NCI-H2029 treated with DMSO at 0.1 percent for 48 hours (cell line): ENCODE data around the gene SLX4IP.

ENCODE experiments used
- DNase-seq: peaks from one replicate; lab custom pipeline; 2025; lab: John Stamatoyannopoulos, UW

Gene SLX4IP

DNA sequence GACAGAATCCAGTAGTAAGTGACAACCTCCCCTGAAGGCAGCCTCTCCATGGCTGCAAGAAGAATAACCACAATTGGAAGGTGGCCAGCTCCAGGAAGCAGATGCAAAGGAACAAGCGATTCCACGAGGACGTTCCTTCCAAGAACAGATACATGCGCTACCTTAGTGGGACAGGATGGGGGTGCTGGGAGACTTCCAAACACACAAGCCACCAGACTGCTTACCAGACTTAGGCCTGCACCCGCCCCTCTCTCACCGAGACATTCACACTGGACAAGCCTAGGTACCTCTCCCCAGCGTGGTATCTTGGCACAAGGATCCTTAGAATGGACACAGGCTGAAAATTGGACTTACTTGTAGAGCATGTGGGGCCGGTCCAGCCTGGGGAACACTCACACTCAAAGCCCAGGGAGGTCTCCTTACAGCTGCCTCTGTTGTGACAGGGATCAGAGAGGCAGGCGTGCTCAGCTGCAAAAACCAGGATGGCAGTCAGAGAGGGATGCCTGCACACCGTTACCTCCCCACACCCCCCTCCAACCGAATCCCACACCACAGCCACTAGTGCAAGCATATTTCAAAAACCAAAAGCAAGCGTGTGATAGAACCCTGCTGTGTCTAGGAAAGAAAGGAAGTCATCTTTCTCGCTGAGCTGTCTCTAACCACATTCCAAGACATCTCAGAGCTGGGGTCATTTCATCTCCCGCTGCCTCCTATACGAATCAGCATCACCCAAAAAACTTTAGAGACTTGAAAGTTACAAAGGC, 216.3 kb downstream of the SLX4IP start:
- DNase-seq: no peak

DNA sequence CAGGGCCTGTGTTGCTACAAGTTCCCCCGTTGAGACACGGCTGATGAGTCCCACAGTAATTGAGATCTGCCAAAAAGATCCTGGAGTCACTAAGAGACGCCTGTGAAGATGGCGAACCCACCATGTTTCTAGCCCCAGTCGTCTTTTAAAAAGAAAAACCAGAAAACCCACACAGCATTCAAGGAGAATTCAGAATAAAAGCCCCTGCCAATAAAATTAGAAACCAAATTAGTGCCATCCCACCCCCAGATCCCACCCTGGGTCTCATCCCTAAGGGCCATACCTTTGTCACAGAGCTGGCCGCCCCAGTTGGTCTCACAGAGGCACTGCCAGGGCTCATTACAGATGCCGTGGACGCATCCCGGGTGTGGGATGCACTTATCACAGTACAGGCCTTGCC, 217.1 kb downstream of the SLX4IP start:
- DNase-seq: no peak

DNA sequence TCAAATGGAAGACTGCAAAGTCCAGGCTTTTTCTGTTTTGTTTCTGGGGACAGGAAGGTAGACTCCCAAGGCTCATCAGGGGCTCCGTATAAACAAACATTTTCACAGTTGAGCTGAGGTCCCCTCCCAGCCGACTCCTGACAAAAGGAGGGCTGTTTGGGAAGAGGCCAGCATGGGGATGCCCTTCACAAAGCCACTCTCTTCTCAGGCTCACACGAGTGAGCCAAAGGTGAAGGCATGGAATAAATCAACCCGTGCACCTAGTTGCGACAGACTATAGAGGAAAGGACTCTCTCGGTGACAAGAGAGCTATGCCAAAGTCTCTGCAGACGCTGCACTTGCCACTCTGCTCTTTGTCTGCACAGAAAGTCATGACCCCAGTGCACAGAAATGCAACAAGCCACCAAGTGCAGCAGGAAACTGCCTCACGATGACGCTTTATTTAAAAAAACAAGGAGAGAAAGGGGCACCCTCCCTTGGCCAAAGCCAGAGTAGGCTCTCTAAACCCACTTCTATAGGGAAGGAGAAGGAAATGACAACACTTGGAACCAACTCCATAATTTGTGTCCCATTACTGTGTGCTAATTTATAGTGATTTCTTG, 217.7 kb downstream of the SLX4IP start:
- DNase-seq: no peak

DNA sequence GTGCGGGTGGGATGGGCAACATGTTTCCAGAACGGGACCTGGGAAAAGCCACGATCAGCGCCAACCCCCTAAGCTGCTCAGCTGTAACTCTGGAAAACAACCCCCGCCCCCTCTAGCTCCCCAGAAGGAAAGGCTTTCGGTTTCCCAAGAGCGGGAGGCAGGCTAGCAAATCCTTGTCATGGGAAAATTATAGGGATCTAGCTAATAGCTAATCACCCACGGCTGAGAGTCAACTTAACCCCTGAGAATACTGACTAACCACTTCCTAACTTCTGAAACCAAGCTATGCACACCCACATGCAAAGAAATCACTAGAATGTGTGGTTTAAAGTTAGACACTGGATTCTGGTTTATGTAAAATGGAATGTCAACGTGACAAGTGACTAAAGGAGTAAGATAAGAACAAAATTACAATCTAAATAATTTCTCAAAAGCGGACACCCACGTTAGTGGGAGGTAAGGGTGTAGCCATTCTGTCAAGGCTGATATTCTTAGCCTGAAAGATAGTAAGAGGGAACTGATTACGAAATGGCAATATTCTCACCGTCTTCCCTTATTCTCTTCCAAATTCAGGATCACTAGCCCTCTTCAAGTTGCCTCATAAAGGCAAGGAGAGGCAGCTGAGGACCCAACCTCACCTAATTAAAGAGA, 218.6 kb downstream of the SLX4IP start:
- DNase-seq: no peak

DNA sequence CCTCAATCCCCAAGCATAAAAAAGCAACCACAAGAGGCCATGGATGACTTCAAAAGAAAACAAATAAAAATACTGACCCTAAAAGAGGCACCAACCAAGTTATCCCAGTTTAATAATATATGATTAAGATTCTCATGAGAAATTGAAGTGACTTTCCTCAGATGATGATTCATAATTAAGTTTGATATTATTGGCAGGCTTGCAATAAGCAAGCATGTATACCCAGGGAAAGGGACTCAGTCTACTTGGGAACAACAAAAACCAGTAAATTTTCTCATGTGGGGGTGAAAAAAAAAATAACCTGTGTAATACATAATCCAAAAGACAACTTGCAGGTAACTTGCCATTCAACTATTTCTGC, 219.1 kb downstream of the SLX4IP start:
- DNase-seq: no peak

DNA sequence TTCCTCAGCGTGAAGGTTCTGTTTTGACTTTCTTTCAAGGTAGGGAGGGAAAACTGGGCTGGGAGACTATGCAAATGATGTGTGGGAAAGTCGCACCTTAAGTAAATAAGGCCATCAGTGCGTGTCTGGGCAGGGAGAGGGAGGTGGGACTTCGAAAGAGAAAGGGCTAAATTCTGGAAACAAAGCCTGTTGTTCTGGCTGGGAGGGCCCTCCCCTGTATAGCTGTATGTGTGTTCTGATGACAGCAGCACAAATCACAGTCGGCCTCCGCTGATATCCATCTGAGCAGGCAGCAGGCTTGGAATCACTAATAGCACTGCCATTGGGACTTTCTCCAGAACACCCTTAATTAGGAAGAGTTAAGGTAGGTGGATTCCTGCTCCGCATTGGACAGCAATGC, 219.5 kb downstream of the SLX4IP start:
- DNase-seq: no peak

DNA sequence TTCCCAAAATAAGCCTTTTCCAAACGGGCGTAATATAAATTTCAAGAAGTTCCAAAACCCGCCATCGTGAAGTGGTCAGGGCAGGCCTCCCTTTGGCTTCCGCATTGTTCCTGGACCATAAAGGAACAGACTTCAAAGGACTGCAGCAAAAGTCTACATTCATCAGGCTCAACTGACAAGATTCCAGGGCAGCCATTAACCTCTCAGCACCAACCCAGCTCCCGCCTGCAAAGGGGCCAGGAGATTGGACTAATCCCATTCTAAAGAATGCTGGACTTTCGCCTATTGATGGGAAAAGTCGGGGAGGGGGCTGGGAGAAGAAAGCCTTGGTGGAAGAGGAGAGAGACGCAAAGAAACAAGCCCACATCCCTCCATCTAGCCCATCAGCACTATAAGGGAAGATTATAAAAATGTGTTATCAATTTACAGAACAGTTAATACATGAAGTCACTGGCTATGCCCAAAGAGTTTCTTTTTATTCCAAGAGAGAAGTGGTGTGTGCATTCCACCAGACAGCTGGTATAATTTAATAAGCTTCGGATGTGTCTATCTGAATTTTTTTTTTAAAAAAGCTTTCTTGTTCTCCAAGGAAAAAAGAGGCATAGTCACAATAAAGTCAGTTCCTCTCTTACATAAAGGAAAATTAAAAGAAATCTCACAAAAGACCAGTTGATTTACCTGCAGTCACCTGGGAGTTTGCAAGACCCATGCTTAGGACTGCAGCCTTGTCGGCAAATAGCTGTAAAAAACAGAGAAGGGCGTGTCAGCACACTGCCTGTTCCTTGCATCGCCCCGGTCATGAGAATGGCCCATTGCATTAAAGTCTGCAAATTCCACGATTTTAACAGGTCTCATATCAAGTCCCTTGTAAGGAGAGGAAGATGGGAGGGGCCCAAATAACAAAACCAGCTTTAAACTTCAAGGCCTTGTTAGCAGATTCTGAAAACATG, 220.9 kb downstream of the SLX4IP start:
- no peak for DNase-seq

DNA sequence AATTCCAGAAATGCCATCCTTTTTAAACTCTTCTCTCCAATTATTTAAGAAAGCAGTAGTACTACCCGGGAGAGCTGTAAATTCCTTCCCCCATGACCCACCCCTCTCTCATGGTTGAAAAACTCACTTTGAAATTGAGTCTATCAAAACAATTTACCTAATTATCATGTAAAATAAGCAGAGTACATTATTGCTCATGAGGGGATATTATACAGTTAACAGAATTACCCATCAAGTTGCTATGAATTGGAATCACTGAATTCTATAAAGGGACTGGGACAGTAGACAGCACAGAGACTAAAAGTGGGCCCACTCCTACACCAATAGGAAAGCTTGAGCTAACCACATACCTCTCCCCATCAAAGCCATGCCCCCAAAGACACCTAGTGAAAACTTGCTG, 222.3 kb downstream of the SLX4IP start:
- no peak for DNase-seq

DNA sequence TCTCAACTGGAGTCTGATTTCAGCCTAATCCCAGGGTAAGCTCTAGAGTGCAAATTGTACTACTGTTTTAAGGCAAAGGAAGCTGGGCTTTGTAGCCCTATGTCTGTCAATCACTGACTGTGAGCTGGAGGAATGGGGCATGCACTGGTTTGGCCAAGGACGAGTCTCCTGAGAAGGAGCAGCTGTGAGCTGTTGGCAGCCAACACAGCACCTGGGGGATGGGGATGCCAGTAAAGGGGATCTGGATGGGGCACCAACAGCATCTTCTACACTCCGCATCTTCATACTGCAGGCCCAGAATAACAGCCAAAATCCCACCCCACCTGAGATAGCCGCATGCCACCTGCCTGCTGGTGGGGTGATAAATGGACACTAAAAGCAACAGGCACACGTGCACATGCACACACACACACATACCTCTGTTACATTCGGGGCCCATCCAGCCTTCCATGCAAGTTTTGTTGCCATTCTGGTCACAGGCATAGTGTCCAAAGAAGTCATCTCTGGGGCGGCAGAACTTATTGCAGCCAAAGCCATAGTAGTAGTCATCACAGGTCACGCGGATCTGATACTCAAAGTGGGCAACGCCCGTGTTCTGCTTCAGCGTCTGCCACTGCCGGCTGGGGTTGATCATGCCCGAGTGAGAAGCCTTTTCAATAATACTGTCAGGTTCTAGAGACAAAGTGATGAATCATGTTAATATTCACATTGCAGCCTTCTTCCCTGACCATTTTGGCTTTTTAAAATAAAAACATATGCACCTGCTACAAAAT, 223.1 kb downstream of the SLX4IP start:
- DNase-seq: no peak

DNA sequence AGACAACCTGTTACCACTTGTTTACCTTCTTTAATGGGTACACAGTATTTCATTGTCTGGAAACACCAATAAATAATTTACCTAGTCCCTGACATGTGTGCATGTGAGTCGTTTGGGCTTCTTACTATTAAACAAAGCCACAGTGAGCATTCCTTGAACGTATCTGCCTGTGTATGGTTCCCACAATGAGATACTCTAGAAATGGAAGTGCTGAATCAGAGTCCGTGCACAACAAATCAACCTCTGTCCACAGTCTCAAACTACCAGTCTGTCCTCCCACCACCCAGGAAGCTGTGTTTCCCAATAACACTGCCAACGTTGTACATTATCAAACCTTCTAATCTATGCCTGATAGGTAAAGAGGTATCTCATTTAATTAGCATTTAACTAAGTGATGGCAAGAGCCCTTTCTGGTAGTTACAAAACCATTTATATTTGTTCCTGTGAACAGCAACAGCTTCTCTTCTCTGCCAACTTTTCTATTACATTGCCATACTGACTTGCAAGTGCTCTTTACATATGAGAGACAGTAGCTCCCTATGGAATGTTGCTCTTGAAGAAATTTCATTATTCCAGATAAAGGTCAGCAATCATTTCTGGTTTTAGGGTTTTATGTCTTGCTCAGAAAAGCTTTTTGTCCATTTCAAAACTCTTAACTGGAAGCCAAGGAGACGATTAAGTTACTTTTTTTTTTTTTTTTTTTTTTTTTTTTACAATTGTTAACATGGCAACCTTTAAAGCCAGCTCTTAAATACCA, 223.9 kb downstream of the SLX4IP start:
- no peak for DNase-seq

DNA sequence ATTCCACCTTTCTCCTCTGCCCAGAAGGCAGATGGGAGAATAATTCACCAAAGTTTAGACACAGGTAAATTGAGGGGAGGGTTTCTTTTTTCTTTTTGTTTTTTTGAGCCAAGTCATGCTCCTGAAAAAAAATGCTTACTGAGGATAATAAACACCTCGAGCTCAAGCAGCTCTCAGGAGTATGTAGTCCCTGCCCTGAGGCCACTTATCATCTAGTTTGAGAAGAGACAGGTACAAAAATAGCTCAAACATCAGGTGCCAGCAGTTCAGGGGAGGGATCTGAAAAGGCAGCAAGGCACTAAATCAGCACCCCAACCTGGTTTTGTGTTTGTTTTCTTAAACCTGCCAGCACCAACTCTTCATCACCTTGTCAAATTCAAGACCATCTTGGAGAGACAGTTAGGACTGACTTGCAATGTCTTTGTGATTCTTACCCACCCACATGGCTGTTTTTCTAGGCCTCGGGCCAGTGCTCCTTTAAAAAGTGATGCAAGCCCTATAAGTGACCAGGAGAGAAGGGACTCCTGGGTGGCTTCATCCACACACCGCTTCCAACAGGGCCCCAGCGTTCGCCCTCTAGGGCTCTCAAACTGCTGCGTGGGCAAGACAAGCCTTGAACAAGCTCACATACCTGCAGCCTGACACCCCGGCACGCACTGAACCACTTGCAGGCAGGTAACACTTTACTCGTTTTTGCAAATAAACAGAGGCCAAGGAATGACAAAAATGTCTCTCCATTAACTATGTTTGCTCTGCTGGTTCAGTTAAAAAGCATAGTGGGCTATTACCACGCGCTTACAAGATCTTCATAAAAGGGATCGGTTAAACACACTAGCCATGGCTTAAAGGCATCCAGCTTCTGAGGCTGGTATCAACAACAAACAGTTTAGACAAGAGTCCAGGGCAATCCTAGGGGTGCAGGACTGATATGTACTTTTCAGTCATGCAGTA, 224.8 kb downstream of the SLX4IP start:
- no peak for DNase-seq

DNA sequence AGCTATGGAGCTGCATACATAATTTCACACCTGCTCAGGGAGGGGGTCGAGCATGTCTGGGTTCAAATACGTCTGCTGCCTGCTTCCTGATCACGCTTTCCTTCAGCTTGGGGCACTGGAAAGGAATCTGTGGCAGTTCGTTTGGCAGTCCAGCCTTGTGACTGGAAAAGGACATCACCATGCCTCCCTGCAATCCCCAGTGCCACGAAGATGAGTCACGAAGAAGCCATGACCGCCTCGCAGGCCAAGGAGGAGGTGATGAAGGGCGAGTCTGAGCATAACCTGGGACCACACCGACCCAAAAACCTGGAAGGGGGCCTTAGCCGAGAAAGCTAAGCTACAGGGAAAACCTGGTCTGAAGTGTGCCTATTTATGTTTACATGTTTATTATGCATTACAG, 225.6 kb downstream of the SLX4IP start:
- DNase-seq: no peak

DNA sequence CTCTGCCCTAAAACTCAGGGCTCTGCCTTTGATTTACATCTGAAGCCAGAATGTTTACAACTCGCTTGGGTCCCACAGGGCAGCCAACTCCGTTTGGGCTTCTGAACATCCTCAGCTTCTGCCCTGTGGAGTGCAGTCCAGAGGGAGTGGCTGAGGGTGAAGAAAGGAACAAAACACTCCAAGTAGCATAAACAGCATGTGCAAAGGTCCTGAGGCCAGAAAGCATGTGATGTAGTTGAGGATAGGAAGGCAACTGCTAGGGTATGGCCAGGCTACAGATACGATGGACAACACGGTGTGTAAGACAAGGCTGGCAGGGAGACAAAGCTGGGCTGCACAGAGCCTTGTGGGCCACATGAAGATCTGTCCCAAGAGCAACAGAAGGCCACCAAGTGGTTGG, 226.2 kb downstream of the SLX4IP start:
- DNase-seq: no peak

DNA sequence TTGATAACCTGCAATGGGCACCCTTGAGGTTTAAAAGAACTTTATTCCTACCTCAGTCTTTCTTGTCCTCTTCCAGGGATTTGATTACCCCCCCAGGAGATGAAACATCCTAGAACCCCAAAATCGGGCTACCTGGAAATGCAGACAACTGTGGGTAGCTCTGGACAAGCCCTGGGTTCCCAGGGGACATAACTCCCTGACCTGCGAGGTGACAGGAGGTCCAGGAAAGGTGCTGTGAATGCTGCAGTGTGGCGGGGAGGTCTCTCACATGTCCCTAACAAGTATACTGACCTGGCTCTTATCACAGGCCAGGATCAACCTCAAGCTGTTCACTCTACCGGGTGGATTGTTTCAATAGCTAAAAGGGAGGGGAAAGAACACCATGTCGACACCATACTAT, 227.0 kb downstream of the SLX4IP start:
- no peak for DNase-seq

DNA sequence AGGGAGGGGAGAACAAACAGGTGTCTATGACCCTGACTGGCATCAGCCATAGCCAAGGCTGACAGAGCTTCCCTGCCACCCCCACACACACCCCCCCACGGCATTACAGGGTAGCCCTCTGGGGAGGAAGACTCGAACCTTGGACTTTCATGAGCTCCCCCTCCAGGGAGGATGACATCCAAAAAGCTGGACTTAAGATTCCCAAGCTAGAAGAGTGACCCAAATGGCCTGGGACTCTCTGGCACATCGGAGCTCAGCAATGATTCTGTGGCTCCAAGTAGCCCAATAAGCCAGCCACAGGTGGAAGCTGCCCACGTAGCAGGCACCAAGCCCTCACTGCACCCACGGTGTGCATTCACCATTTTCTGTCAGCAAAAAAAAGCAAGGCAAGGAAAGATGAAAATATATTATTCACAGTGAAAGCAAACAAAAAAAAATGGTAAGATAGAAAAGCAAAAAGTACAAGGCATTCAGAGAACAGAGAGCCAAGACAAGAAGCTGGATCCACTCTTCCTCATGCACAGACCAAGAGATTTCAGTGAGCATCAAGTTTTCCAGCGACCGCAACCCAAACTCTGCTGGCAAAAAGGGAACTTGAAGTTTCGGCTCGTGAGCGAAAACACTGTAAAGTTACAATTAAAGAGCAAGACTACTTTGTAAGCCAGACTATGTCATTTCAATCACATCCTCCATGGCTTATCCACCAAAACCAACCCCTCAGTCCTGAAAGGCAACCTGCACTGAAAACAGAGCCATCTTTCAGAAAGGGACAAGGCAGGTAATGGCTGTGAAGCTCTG, 227.8 kb downstream of the SLX4IP start:
- DNase-seq: no peak

DNA sequence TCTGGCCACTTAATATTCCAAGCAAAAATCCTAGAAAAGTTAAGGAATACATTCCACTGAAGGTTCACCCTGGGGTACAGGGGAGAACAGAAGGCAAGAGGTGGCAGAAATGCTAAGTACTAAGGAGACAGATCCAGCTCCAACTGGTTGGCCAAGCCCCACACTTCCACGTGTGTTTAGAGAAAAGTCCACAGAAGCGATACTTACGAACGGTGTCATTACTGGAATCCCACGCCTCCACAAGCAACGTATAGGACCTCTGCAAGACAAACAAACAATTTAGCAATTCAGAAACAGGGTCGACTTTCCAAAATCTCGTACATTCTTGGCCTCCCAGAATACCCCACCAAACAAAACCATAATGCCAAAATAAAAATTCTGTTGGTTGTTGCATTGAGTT, 228.7 kb downstream of the SLX4IP start:
- no peak for DNase-seq

DNA sequence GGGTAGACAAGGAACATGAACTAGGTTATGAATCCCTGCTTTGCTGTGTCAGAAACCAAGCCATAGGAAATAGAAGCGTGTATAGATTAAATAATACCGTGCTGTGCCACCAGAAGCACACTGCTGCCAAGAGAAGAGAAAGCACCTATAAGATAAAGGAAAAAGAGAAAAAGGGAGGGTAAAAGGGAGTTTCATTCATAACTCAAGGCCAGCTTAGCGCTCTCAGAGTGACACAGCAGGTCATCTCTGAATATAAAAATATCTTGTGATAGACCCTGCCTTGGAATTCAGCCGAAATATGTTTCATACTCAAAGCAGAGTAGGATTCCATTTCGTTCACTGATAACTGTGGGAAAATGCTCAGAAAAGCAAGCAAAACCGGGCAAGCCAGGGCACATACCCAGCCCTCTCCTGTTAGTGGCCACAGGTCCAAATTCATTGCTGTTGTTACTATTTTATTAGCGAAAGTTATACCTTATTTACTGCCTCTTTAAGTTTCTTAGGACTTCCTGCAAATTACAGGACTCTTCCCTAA, 230.0 kb downstream of the SLX4IP start:
- DNase-seq: no peak

DNA sequence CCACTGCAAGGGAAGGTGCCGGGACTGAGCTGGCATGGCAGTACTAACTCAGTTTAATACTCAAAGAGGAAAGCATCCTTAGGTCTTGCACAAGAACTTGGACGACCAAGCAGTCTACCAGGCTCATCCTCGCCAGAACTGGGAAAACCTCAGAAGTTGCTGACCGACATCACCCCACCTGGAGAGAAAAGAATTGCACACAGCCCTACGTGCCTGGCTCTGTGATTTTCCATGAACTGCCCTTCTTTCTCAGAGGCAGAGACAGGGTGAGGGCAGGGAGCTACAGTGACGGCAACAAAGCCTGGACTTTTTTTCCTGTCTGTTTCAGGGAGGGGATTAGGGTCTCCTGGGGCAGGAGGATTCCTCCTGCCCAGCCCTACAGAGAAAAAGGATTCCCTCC, 230.7 kb downstream of the SLX4IP start:
- DNase-seq: no peak
